GM21717 (cell line): Measurements from ENCODE around the gene SLC25A51.

Source experiments
- ATAC-seq: cut with Tn5 transposase; IDR thresholded peaks from one replicate; pipeline ENCODE4 v1.9.1; 2021; ENCODE audit warnings: mild to moderate bottlenecking, moderate library complexity; ENCODE audit not compliant: unreplicated experiment

SLC25A51 gene, protein sequence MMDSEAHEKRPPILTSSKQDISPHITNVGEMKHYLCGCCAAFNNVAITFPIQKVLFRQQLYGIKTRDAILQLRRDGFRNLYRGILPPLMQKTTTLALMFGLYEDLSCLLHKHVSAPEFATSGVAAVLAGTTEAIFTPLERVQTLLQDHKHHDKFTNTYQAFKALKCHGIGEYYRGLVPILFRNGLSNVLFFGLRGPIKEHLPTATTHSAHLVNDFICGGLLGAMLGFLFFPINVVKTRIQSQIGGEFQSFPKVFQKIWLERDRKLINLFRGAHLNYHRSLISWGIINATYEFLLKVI

DNA sequence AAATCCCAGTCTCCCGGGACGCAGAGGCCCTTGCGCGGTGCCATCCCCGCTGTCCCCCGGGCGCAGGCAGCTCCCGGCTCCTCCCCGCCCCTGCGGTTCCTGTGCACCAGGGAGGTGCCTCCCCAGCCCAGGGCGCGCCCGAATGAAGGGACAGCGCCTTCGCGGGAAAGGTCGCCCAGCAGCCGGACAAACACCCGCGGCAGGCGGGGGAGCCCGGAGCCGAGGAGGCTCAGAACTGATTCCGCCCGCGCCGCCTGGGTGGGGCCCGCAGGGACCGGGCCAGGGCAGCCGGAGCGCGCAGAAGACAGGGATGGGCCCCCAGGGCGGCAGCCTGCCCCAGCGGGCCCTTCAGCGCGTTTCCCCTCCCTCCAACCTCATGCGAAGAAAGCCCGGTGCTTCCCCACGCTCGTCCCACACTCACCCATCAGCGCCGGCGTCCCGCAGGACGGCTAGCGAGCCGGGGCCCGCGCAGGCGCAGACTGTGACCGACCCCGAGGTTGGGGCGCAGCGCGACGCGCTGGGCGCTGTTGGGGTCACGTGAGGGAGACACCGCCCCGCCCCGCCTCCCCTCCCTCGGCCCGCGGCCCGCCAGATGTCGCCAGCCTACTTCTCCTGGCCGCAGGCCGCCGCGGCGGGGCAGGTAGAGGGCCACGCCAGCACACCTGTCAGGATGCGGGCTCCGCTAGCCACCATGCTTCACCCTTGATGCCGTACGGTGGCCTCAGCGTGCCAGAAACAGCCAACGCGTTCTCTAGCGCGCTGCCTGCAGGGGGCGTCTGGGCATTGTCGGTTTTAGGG, at the start of gene SLC25A51:
Gene SLC25A51, minus strand, starts transcription at position 481 of the 798 bp plus-strand sequence. CDS start 15,577 bp downstream, outside the sequence.
- peak; percentile 80 for ATAC-seq

DNA sequence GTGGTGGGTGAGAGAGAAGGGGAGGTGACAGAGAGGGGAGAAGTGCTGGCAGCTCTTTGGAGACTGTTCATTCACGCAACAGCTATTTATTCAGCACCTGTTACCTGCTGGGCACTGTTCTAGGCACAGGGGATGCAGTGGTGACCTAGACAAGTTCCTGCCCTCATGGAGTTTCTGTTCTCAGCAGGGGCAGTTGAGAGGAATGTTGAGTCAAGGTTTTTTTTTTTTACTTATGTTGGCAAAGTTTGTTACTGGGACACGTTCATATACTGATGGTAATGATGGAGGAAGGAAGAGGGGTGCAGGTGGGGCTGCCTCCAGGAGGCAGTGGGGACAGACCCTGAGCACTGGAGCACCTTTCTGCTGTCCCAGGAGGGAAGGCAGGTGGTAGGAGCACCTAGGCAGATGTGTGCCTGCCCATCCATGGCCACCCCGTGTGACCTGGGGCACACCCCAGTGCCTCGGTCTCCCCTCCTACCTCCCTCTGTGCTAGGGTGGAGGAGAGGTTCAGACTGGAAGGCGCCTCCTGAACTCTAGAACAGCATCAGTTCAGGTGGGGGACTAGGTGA, 49.4 kb upstream of the SLC25A51 start:
- ATAC-seq = no peak

DNA sequence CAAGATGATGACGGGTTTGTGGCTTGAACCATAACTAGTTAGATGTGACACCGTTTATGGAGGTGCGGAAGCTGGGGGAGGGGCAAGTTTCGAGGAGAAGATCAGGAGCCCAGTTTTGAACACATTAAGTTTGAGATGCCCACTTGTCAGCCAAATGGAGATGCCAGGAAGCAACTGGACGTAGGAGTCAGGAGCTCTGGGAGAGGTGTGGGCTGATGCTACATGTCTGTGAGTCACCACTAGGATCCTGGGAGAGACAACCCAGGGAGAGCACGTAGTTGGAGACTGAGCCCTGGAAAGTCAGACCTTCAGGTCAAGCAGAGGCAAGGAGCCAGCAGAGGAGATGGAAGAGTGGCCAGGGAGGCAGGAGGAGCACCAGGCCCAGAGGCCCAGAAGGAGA, 48.8 kb upstream of the SLC25A51 start:
- ATAC-seq = no peak

DNA sequence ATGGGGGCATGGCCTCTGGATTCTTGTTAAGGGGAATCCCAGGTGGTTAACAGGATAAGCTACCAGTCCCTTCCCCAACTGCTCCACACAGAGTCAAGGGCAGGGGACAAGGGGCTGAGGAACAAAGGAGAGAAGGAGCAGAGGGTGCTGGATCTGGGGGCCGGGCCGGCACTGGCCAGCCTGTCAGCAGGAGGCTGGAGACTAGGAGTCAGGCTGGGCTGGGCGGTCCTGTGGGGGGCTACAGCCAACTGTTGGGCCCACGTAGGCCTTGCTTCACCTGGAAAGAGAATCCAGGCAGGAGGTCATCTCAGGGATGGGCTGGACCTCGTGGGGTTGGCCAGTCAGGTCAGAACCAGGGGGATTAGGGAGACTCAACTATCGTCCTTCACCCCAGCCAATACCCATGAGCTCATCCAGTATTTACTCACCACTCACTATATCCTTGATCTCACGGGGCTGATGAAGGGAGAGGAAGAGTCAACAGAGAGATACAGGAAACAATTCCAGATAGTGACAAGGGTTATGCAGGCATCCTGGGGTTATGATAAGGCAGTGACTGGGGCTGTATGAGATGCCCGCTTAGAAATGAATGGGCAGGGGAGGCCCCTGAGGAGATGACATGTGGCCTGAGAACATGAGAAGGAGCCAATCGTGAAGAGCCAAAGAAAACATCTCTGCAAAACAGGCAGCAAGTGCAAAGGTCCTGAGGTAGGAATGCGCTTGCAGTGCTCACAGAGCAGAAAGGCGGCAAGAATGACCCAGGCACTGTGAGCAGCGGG, 47.9 kb upstream of the SLC25A51 start:
- ATAC-seq = no peak

DNA sequence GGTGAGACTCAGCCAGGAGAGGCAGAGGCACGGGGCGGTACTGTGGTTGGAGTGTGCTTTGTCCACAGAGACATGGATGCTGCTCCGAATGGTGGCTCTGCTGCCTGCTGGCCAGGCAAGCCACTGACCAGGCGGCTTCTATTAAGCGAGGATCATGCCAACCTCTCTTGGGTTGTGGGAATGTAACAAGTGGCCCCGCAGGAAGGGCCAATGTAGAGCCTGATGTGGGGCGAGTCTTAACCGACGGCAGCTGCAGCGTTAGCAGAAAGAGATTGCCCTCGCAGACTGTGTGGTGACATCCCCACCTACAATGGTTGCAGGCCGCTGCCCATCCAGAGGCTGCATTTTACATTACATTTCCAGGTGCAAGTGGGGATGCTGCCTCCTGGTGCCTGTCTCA, 46.6 kb upstream of the SLC25A51 start:
- ATAC-seq = no peak

DNA sequence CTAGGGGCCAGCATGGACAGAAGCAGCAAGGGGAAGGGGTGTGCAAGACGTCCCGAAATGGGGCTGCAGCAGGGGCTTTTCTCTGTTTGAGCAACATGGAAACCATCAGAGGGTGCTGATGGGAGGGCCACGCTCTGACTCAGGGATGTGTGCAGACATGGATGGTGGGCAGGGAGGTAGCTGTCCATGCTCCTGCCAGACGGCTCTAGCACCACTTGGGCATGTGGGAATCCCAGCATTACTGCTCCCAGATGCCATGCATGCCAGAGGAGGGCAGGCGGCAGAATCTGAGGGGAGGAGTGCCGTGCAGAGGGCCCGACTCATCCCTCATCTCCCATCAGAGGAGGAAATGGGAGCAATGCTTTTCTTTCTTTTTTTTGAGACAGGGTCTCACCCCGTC, 45.6 kb upstream of the SLC25A51 start:
- no peak for ATAC-seq

DNA sequence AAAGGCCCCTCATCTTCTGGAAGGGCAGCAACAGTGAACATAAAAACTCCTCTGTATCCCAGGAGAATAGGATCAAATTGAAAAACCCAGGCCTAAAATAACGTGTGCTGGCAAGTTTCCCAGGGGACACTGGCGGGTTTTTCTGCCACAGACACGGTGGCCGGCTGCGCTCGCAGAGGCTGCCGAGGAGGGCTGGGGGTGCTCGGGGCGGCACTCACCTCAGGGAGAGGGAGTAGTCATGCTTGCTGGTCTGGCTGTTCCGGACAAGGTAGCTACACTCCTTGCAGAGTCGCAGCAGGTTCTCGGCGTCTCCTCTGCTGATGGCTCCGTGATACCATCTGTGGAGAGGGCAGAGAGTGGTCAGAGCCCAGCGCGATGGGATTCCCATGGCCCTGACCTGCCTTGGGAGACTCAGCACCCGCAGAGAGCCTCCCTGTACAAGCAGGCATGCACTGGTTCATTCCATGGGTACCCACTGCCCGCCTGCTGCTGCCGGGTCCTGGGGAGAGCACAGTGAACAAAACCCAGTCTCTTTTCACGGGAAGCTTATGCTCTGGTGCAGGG, 44.6 kb upstream of the SLC25A51 start:
- no peak for ATAC-seq

DNA sequence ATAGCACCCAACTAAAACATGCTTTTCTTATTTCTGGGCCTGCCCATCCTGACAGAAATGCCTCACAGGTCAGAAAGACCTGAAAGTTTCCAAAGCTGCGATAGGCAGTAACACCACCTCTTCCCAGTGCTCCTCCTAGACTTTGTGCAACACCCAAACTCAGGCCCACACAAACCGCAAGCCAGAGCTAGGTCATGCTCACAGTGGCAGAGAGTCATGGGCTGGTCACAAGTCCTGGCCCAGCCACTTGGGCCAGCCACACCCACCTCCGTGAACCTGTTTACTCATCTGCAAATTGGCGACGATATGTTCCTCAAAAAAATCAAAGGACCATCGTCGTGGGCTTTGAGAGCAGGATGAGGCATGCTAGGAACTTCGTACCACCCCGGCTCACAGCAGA, 44.0 kb upstream of the SLC25A51 start:
- no peak for ATAC-seq

DNA sequence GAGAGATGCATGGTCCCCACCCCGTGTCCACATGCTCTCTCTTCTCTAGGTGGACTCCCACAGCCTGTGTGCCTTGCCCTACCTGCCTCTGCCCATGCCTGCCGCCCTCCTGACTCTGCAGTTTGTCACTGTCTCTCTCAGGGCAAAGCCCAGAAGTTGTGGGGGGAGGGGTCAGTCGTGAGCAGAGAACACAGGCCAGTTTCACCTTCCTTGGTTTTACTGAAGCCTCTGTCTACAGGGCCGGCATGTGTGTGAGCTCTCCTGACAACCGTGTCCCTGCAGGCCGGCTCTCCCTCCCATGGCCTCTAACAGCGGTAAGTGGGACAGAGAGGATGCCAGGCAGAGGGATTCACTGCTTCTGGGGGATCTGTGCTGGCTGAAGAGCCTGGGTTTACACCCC, 43.5 kb upstream of the SLC25A51 start:
- ATAC-seq = no peak

DNA sequence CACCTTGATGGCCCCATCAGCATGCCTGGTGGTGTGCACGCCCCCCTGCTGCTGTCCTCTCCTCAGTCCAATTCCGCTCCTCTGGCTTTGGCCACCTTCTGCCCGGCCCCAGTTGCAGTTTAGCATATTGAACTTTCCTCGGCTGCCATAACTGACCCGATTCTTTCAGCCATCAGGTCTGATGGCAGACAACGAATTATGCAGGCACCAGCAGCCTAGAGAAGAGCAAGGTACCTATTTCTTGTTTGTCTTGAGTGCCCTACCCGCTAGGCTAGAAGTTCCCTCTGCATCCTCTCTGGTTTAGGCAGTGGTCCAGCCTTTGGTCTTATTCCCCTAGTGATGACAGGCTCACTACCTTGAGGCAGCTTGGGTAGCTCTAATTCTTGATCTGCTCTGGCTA, 43.0 kb upstream of the SLC25A51 start:
- ATAC-seq = no peak

DNA sequence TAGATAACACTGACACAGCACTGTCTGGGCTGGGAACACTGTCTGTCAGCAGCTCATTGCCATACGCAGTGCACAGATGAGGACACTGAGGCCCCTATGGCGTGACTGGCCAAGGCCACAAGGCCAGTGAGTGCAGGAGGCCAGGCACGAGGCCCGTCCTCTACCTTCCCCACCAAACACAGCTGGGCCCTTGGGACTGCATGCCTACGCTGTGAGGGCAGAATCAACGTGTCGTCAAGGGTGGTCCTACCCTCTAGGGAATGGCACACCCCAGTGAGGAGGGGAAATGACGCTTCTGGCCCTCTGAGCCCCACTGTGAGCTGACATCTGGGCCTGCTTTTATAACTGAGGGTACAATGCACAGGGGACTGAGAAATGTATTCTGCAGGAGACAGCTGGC, 42.1 kb upstream of the SLC25A51 start:
- no peak for ATAC-seq

DNA sequence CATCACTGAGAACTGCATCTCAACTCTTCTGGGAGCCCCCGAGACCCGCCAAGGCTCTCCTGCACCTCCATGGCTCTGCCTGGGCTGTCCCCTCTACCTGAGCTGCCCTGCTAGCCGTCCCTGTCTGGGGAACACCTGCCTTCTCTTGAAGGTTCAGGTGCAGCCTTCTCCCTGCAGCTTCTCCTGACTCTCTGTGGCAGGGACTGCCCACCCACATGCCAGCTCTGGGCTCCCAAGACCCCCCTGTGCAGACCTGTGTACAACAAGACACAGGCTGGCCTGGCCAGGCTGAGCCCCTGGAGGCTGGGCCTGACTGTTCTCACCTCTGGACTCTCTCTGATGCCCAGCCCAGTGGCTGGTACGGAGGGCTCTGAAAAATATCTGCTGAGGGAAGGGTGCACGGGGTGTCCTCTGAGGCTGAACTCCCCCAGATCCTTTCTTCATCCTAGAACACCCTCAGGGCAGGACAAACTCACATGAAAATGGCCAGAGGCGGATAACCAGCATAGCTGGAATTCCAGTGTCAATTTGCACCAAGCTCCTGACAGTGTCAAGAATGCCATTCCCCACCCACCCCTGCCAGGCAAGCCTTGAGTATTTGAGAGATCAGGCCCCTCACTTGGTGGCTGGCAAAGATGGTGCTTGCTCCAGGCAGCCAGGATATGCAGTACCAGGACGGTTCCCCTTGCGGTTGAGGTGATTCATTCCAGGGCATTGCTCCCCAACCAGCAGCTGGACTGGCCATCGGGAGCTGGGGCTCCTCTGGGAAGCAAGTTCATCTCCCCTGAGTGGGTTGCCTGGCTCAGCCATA, 40.9 kb upstream of the SLC25A51 start:
- ATAC-seq = no peak

DNA sequence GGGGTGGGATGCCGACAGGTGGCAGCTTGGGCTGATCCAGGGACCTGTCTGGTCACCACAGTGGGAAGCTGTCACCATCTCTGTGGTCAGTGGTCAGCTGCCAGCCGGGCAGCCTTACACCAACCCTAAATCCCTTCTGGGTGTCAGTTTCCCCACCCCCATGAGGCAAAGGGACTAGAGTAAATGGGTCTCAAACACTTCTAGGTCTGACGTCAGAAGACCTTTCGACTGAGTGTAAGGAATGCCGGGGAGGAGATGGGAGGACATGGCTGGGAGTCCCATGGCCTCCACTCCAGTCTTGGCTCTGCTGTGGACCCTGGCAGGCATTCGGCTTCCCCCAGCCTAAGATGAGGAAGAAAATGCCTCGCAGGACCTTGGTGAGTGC, 40.3 kb upstream of the SLC25A51 start:
- ATAC-seq = no peak

DNA sequence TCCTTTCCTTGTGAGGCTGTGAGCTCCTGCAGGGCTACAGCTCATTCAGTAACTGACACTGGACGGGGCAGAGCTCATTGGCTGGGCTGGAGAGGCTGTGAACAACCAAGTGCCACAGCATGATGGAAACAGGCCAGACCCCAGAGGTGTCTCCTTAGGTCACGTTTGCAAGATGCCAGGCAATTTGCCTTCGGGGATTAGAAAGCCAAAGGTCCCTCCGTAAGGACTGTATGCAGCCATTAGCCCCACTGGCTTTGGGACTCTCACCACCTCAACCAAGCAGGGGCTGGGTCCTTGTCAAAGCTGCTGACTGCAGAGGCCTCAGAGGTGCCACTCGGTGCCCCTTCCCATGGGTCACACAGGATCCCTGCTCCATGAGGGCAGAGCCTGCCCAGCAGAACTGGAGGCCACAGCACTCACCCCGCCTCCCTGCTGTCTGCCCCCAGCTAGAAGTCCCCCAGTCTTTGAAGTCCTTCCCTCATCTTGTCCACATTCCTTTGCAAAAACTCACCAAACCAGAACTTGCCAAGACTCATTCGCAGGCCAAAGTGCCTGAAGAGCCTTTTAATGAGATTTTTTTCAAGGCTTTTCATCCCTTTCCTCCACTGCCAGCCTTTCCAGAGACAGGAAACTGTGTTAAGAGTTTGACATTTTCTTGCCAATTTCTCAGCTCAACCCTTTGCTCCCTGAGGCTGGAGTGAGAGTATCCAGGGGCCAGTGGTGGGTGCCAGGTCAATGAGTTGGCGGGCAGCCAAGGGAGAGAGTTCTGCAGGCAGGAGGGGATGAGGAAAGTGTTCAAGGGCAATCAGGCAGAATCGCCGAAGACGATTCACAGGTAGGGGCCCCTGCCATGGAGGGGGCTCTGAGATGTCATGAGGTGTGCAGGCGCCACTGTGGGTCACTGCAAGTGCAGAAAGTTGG, 39.7 kb upstream of the SLC25A51 start:
- no peak for ATAC-seq

DNA sequence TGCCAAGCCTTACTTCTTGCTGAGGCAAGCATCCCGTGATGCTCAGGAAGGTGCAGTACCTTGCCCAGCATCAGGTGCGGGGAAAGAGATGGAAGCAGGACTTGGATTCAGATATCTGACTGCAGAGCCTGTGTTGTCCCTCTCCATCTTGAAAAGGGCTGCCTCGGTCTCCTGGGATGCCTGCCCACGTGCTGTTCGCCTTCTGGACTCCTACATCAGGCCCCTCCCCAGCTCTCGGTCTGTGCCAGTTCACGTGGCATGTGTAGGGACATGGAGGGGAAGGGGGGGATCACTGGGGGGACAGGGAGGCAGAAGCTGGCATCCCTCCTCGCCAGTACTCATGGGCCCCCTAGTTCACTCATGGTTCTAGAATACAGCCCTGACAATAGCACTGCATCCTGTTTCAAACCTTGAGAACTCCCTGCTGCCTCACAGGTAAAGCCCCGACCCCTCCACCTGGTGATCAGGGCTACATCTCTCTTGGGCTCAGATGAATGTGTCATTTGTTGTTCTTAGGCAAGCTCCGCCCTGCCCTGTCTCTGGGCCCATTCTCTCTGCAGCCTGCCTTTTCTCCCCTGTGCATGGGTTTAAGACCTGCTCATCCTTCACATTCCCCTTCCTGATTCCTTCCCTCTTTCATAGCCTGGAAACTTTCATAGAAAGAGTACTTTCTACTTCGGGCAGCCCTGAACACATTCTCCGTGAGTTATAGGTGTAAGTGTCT, 38.9 kb upstream of the SLC25A51 start:
- ATAC-seq = no peak

DNA sequence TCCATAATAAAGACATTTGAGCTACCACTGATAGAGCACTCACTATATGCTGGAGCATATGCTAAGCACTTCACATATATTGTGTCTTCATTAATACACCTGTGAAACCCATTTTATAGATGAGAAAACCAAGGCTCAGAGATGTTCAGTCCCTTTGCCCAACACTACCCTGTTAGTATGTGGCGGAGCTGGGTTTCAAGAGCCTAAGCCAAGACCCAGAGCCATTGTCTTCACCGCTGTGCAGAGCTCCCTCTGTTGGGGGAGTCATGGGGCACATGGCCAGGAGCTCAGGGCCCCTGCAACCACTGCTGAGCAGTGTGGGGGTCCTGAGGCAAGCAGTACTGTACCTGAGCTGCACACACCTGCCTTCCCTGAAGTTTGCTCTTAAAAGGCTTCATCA, 37.3 kb upstream of the SLC25A51 start:
- ATAC-seq = no peak

DNA sequence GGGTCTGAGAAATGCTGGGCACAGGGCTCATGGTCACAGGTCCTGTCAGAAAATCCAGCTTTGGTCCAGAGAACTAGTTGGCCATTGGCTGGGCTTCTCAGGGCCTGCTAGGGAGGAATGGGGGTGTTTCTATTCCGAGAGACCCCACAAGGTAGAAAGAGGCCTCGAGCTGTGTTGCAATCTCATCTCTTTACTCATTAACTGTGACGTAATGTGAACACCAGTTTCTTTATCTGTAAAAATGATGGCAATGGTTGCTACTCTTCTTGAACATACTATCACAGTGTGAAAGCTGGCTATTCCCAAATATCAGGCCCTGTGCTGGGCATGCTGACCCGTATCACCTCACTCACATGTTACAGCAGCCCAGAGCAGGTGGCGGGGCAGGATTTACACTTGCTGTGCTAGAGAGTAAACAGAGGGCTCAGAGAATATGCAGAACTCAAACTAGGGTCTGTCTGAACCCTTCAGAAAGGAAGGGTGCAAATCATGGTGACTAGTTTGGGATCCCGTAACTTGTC, 35.7 kb upstream of the SLC25A51 start:
- no peak for ATAC-seq
